Right lobe of liver (tissue), 4 donors: ENCODE data around the gene NEUROD1.

Experiments used
- POLR2A ChIP-seq: fragments of 450-650 bp; IDR thresholded peaks from one replicate; pipeline ENCODE4 v1.6.1; 2017; ENCODE audit warnings: antibody characterized with exemption, mild to moderate bottlenecking
- TF ChIP-seq, protein P1 (sequence below), 4 donors: fragments of 200-600 bp in 3 of 4; fragments of 450-650 bp in 1 of 4; IDR thresholded peaks; one replicate each; pipeline versions ENCODE4 v1.5.1 to v1.8.0; 2016 to 2022; ENCODE audit warnings: antibody characterized with exemption in 4 of 4, mild to moderate bottlenecking in 2 of 4
- donor health status: DM: no; HTN: no; CAD: no.
- donor health status: DM: no; HTN: no; CAD: no.
- donor health status: DM: no; HTN: yes; CAD: no.

DNA sequence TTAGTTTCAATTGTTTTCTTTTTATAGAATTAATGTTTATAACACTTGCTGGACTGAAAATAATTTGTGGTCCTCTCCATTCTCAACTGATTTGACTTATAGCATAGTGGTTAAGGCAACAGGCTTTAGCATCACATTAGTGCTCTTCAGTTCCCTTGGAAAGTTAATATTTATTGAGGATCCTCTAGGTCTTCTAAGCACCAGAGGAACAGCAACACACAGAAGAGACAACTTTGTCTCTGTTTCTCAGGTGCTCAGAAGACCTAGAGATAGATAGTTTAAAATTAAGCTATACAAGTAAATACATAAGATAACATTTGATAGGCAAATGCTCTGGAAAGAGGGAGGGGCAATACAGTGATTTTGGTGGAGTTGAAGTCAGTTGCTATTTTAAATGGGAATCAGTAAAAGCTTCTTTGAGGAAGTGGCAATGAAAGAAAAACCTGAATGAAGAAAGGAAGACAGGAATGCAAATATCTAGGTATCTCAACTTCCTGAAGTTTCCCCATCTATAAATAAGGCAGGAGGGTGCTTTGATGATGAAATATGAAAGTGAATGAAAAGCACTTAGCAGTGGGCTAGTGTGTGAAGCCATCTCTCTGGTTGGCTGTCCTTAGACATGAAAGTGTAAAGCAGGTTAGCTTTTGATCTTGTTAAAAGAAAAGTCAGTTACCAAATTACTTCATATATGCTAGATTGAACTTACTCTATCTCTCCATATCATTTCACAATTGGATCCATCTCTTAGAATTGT, 7.9 kb downstream of the NEUROD1 start:
- TF ChIP-seq, protein P1, sequence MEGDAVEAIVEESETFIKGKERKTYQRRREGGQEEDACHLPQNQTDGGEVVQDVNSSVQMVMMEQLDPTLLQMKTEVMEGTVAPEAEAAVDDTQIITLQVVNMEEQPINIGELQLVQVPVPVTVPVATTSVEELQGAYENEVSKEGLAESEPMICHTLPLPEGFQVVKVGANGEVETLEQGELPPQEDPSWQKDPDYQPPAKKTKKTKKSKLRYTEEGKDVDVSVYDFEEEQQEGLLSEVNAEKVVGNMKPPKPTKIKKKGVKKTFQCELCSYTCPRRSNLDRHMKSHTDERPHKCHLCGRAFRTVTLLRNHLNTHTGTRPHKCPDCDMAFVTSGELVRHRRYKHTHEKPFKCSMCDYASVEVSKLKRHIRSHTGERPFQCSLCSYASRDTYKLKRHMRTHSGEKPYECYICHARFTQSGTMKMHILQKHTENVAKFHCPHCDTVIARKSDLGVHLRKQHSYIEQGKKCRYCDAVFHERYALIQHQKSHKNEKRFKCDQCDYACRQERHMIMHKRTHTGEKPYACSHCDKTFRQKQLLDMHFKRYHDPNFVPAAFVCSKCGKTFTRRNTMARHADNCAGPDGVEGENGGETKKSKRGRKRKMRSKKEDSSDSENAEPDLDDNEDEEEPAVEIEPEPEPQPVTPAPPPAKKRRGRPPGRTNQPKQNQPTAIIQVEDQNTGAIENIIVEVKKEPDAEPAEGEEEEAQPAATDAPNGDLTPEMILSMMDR (IDR thresholded peaks at IDR 0.05): no peak
- no peak for TF ChIP-seq POLR2A
